Ovary (tissue), 9 donors: Measurements from ENCODE around the gene MZT2B. TPM values are rescaled to one million over a fixed set of nuclear protein-coding genes. Genes with fewer than 3 reads are reported as not detected.
A peak's percentile ranks its signal among the peaks of the same experiment; 100 is the strongest.
"Not testable (repeated sequence)": the region's sequence is repeated elsewhere in the genome, so short reads cannot be mapped to it uniquely, and the experiment has no call there.

Experiments used
- DNase-seq, 5 donors: peaks; one replicate each; pipeline ENCODE4 v3.0.0-alpha.2; 2019 to 2020
- H3K27ac ChIP-seq, 2 donors: fragments of 200-600 bp; one replicate each; pipeline versions ENCODE4 v1.5.1 to v1.8.0; 2019 to 2022
- H3K27me3 ChIP-seq: fragments of 200-600 bp; one replicate; pipeline ENCODE4 v1.8.0; 2022
- H3K36me3 ChIP-seq: fragments of 200-600 bp; sonication (generic); one replicate; pipeline ENCODE4 v1.5.1; 2019
- H3K4me1 ChIP-seq: one replicate; pipeline ENCODE4 v1.8.1; 2013; ENCODE audit warnings: mild to moderate bottlenecking, moderate library complexity; ENCODE audit not compliant: insufficient read depth
- H3K4me3 ChIP-seq: fragments of 200-600 bp; sonication (generic); one replicate; pipeline ENCODE4 v1.5.1; 2017
- H3K9me3 ChIP-seq, 2 donors: fragments of 200-600 bp in 1 of 2; sonication (generic) in 1 of 2; one replicate each; pipeline versions ENCODE4 v1.5.1 to v1.8.1; 2013 to 2019; ENCODE audit warnings: mild to moderate bottlenecking in 1 of 2, moderate library complexity in 1 of 2
- EP300 ChIP-seq: sonication (generic); formaldehyde crosslinking; IDR thresholded peaks from one replicate; pipeline ENCODE4 v1.6.1; 2017; ENCODE audit warnings: antibody characterized with exemption
- POLR2A ChIP-seq: fragments of 450-650 bp; IDR thresholded peaks from one replicate; pipeline ENCODE4 v1.6.1; 2017; ENCODE audit warnings: antibody characterized with exemption, mild to moderate bottlenecking, moderate library complexity
- WGBS, 3 donors: extraction: QIAGEN DNeasy Blood & Tissue Kit in 1 of 3; methylation state at CpG; one replicate each; pipeline versions ENCODE4 v1.1.5 to v1.1.7; 2013 to 2017; 5-methylcytosine and 5-hydroxymethylcytosine counted together
- intact Hi-C, 4 donors: fragments of 100-400 bp; cut with DNase I; formaldehyde crosslinking; loops; one replicate each; pipeline versions ENCODE4 v1.11.0 to v1.15.1; 2022 to 2023
- polyA plus RNA-seq, 2 donors: library from polyadenylated mRNA; stranded (reverse); fragments of 200-250 nt in 1 of 2; fragments of 350-450 nt in 1 of 2; fragmentation: Illumina TruSeq in 1 of 2; extraction: RNeasy Lipid Tissue Mini Kit (QIAGEN cat#74804) in 1 of 2; gene quantifications; one replicate each; pipeline ENCODE4 v1.2.3, GENCODE V29; 2013 to 2014
- total RNA-seq, 7 donors: library from RNA; depleted of rRNA in 2 of 7; stranded (reverse); fragments of >200 nt in 2 of 7; fragmentation: NEBNext Ultra II Directional in 3 of 7; extraction: Animal tissue kit (Norgen Biotek cat#: 25700) in 3 of 7; gene quantifications; one replicate each; pipeline versions ENCODE4 v1.1.0 to v1.2.4, GENCODE V29; 2016 to 2023
- TF ChIP-seq, protein P1 (sequence below), 3 donors: fragments of 450-650 bp in 2 of 3; fragments of 200-600 bp in 1 of 3; IDR thresholded peaks; one replicate each; pipeline versions ENCODE4 v1.5.1 to v1.8.0; 2016 to 2022; ENCODE audit warnings: antibody characterized with exemption in 3 of 3, mild to moderate bottlenecking in 1 of 3
- donor health status: DM: no; HTN: no; CAD: no; lungs with moderate emphysema.
- donor health status: DM: no; HTN: no; CAD: no.
- donor health status: Bipolar disorder and iron deficiency.
- donor health status: DM: yes; HTN: yes; CAD: no.
- donor health status: DM: no; HTN: no; CAD: no.
- donor health status: DM: yes; HTN: yes; CAD: no.

MZT2B gene
- total and polyA plus RNA-seq, 9 donors: 5.4 to 365 (median 242) TPM

DNA sequence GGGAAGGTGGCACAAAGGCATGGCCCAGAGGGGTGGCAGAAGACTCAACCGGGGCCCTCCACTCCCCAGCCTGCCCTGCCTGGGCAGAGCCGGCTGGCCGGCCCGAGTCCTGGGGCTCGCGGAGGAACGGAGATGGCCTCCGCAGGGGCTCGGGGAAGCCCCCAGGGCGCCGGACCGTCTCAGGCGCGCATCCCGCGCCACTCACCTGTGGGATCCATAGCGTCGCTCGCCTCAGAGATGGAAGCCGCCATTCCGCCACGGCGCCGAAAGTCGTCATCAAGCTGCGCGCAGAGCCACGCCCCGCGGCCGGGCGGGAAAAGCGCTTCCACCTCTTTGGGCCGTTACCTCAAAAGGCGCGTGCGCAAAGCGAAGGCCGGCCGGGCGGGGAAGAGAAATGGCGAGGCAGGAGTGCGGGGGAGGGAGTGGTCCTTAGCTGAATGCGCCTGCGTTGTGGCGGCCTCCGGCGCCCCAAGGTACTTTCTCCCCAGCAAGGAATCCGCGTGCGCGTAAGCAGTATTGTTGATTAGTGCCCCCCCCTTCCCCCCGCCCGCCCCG is 660 bp upstream of the MZT2B start, which contains the start of gene SMPD4:
Gene SMPD4, minus strand, starts transcription at position 278 of the 555 bp plus-strand sequence. CDS start 5,010 bp downstream, outside the sequence.
- H3K27me3 ChIP-seq: no peaks in the 10 kb centered on the region
- peaks cover 7% of the 10 kb centered on the region for H3K4me1 ChIP-seq
- peak; percentile 26 for TF ChIP-seq POLR2A
- TF ChIP-seq, protein P1, sequence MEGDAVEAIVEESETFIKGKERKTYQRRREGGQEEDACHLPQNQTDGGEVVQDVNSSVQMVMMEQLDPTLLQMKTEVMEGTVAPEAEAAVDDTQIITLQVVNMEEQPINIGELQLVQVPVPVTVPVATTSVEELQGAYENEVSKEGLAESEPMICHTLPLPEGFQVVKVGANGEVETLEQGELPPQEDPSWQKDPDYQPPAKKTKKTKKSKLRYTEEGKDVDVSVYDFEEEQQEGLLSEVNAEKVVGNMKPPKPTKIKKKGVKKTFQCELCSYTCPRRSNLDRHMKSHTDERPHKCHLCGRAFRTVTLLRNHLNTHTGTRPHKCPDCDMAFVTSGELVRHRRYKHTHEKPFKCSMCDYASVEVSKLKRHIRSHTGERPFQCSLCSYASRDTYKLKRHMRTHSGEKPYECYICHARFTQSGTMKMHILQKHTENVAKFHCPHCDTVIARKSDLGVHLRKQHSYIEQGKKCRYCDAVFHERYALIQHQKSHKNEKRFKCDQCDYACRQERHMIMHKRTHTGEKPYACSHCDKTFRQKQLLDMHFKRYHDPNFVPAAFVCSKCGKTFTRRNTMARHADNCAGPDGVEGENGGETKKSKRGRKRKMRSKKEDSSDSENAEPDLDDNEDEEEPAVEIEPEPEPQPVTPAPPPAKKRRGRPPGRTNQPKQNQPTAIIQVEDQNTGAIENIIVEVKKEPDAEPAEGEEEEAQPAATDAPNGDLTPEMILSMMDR (IDR thresholded peaks at IDR 0.05): no peak
- intact Hi-C loops: loop anchor here (5.0 to 10.0 kb wide), 4 partner anchors 151 to 163 kb away; partner anchors contain the start of gene IMP4 (in 2 of the 4)
- 0% methylated on average over 52 to 55 of the region's 55 CpGs for WGBS, 3 donors
- peak within 1 kb of the TSS; percentile 96 for H3K4me3 ChIP-seq
- DNase-seq: peak; percentile 98 to 99 (median 98)
- no peaks in the 10 kb centered on the region for H3K9me3 ChIP-seq
- H3K36me3 ChIP-seq: no peaks in the 10 kb centered on the region
- peak within 1 kb of the TSS; percentile 87 to 91 for H3K27ac ChIP-seq

GRCh38 chr2:130182826-130183511 is 907 bp downstream of the MZT2B start:
- not testable (repeated sequence) for H3K4me1 ChIP-seq, H3K36me3 ChIP-seq, H3K9me3 ChIP-seq, H3K27me3 ChIP-seq
- peak in 2 of 5 donors; percentile 36 to 48 for DNase-seq
- peak overlapping the region; percentile 17 to 69 for H3K27ac ChIP-seq
- WGBS, 3 donors: 7 to 14% (median 14%) methylated on average over 17 to 23 of the region's 23 CpGs
- peak overlapping the region; percentile 96 for H3K4me3 ChIP-seq
- intact Hi-C loops: loop anchor here (5.0 to 10.0 kb wide), 4 partner anchors 149 to 162 kb away; partner anchors contain the start of gene IMP4 (in 2 of the 4)

DNA sequence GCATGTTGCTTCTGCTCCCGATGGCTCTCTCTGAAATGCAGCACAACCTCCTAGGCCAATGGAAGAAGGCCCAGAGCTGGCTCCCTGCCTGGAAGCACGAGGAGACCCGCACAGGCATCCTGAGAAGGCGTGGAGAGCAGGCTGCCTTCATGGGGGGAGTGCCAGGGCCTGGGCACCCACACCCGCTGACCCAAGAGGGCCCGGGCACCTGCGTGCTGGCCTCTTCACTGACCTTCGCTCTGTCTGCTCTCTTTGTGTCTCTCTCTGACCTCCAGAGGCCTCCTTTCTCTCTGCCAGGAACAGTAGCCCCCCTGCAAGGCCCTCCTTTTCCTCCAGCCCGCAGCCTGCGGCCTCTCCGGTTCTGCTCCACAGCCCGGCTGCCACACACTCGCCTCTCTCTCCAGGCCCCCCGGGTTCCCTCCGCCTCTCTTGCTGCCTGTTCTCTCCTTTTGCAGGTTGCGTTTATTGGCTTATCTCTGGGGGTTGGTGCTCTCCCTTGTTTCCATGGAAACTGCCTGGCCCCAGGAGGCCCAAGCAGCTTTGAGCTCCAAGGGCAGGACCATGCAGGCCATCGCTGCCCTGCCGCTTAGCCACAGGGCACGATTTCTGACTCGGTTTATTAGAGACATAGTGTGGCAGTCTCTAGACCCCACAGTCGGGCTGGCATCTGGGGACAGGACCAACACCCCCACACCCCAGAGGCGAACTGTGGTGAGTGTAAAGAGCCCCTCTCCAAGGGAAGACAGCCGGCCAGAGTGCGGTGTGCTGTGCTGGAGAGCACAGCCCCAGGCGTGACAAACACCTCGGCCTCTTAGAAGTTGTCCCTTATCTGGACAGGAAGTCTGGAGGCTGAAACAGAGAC is 1.7 kb downstream of the MZT2B start:
- Histone ChIP-seq H3K27ac (peak overlapping the region in 1 of 2 donors; percentile 38), H3K4me1 (peaks cover 7% of the 10 kb centered on the region), H3K36me3 (no peaks in the 10 kb centered on the region), H3K4me3 (no peak overlapping the region), H3K27me3 (no peaks in the 10 kb centered on the region), H3K9me3 (no peaks in the 10 kb centered on the region)
- DNase-seq: peak; percentile 63 to 85 (median 66)
- WGBS, 3 donors: 40 to 44% (median 43%) methylated on average over 26 of the region's 26 CpGs
- intact Hi-C loops: loop anchor here (5.0 to 10.0 kb wide), 4 partner anchors 149 to 161 kb away; partner anchors contain the start of gene IMP4 (in 2 of the 4)
- TF ChIP-seq POLR2A (no peak), EP300 (no peak)
- TF ChIP-seq, protein P1 (IDR thresholded peaks at IDR 0.05): no peak

DNA sequence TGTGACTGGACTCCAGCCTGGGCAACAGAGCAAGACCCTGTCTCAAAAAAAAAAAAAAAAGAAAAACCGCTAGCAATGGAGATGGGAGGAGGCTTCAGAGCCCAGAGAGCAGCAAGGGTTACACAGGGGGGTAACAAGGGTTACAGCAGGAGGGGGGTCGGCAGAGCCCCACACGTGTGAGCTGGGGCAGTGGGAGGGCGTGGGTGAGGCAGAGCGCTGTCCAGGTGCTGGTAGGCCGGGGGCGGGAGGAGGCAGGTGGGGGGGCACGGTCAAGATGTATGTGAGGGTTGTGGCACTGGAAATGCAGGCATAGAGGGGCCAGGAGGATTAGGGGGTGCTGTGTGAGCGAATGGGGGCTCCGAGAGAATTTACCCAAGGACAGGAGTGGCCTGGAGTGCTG is 3.4 kb downstream of the MZT2B start:
- Histone ChIP-seq H3K36me3 (no peaks in the 10 kb centered on the region), H3K27ac (no peak overlapping the region), H3K4me1 (peaks cover 6% of the 10 kb centered on the region), H3K27me3 (no peaks in the 10 kb centered on the region), H3K4me3 (no peak overlapping the region), H3K9me3 (no peaks in the 10 kb centered on the region)
- intact Hi-C loops: loop anchor here in 3 of 4 donors (5.0 to 10.0 kb wide), 3 partner anchors 149 to 1302 kb away; partner anchors contain the start of gene IMP4 (in 1 of the 3)
- WGBS, 3 donors: 77 to 83% (median 81%) methylated on average over 8 to 10 of the region's 10 CpGs
- TF ChIP-seq, protein P1 (IDR thresholded peaks at IDR 0.05): no peak
- no peak for TF ChIP-seq EP300
- no peak for TF ChIP-seq POLR2A
- DNase-seq: no peak
